RWPE1 (cell line): ENCODE data around the gene NDUFA11.
A peak's percentile ranks its signal among the peaks of the same experiment; 100 is the strongest.

Experiments used
- CTCF ChIA-PET: fragments of 350-600 bp; sonication (Branson Sonifier 250); formaldehyde crosslinking; extraction: SDS; loops from one replicate; lab custom pipeline; 2021; lab: Yijun Ruan, JAX
- POLR2A ChIA-PET: fragments of 400-600 bp; formaldehyde crosslinking; extraction: SDS; loops from one replicate; lab custom pipeline; 2020; ENCODE audit warnings: antibody characterized with exemption; ENCODE audit not compliant: low non-redundant PET; lab: Yijun Ruan, JAX
- DNase-seq: peaks from one replicate; pipeline ENCODE4 v3.0.0; 2012; ENCODE audit warnings: low spot score
- H3K27ac ChIP-seq: fragments of 450-650 bp; 2 replicates; pipeline ENCODE4 v1.5.1; 2017
- CTCF ChIP-seq: fragments of 450-650 bp; conservative IDR thresholded peaks from 2 replicates; pipeline ENCODE4 v1.5.1; 2017; ENCODE audit warnings: low read depth, mild to moderate bottlenecking

Gene NDUFA11

GRCh38 chr19:5897189-5897969, 6.2 kb downstream of the NDUFA11 start:
- ChIA-PET CTCF (interaction anchor here (0.6 to 1.5 kb wide), 2 partner anchors 93 to 104 kb away, joined by 3 to 6 read pairs; no protein-coding TSS in a partner anchor), POLR2A (interaction anchor here (0.8 to 1.1 kb wide), 2 partner anchors 28 to 70 kb away, joined by 3 to 13 read pairs; no protein-coding TSS in a partner anchor)
- peak overlapping the region; percentile 84 for H3K27ac ChIP-seq
- TF ChIP-seq CTCF, result no peak
- no peak for DNase-seq

DNA sequence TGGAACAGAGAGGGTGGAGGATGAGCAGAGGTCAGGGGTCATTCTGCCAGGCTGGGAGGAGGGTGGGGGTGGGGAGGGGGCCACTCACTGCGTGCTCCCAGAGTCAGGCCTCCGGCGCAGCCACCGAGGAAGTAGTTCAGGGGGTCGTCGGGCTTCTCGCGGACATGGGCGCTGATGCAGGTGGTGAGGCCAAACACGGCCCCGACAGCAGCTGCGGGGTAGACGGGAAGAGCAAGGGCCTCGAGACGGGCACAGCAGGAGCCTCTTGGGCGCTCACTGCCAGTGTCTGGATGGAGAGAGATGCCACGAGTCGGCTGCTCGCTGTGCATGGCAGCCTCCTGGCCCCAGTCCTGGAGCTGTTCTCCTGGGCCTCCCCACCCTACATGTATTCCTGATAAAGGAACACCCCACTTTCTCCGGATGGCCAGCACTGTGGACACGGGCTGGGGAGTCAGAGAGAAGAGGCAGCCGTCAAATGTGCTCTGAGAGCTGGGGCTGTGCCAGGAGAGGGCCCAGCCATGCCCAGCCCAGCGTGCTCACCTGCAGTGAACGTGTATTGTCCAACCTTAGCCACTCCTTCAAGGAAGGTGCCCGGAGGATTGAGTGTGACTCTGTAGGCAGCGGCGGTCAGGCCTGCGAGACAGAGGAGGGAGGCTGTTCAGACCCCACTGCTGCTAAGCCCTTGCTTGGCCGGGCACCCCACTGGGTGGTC, 7.1 kb downstream of the NDUFA11 start:
- TF ChIP-seq CTCF, result no peak
- CTCF ChIA-PET, result no interaction called here
- DNase-seq, result no peak
- H3K27ac ChIP-seq, result peak overlapping the region; percentile 84
- POLR2A ChIA-PET, result interaction anchor here (0.5 to 1.1 kb wide), 2 partner anchors 12 to 69 kb away, joined by 3 to 5 read pairs; no protein-coding TSS in a partner anchor

DNA sequence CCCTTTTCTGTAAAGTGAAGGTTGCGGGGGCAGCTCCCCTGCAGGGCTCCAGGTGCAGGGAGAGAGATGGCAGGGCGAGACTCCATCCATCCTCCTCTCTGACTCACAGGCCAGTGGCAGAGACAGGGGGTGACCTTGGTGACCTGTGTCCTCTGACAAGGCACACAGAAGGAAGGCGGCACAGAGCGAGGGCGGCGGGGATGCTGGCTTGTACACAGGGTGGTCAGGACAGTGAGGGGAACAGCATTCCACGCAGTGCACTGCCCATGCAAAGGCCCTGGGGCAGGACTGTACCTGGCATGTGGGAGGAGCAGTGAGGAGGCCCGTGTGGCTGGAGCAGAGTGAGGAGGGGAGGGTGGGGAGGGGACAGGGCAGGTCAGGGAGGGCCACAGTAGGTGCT, 7.7 kb downstream of the NDUFA11 start:
- no peak for TF ChIP-seq CTCF
- ChIA-PET CTCF (interaction anchor here (0.7 to 1.0 kb wide), 3 partner anchors 46 to 92 kb away, joined by 3 to 8 read pairs (median 4); no protein-coding TSS in a partner anchor), POLR2A (interaction anchor here (0.5 kb wide), 1 partner anchor 11 kb away, joined by 5 read pairs; no protein-coding TSS in a partner anchor)
- H3K27ac ChIP-seq, result peak overlapping the region; percentile 84
- DNase-seq, result no peak

DNA sequence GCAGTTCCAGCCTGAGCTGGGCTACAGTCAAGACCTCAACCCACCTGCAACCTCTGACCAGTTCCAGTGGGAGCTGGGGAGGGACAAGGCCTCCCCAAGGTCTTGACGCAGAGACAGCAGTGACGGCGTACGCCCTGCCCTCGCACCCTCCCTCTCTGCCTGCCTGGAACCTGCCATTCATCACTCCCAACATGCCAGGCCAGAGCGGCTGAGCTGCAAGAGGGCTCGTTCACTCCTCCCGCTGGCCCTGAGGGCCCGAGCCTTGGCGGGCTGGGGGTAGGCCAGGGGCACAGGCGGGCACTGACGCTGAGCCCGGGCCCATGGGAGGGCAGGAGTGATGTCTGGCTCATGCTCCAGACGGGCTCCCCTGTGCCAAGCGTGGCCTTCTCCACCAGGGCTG, 8.2 kb downstream of the NDUFA11 start:
- TF ChIP-seq CTCF, result no peak
- CTCF ChIA-PET, result interaction anchor here (0.7 to 1.0 kb wide), 3 partner anchors 45 to 91 kb away, joined by 3 to 8 read pairs (median 4); no protein-coding TSS in a partner anchor
- H3K27ac ChIP-seq, result peak overlapping the region; percentile 84
- DNase-seq, result no peak
- POLR2A ChIA-PET, result no interaction called here

DNA sequence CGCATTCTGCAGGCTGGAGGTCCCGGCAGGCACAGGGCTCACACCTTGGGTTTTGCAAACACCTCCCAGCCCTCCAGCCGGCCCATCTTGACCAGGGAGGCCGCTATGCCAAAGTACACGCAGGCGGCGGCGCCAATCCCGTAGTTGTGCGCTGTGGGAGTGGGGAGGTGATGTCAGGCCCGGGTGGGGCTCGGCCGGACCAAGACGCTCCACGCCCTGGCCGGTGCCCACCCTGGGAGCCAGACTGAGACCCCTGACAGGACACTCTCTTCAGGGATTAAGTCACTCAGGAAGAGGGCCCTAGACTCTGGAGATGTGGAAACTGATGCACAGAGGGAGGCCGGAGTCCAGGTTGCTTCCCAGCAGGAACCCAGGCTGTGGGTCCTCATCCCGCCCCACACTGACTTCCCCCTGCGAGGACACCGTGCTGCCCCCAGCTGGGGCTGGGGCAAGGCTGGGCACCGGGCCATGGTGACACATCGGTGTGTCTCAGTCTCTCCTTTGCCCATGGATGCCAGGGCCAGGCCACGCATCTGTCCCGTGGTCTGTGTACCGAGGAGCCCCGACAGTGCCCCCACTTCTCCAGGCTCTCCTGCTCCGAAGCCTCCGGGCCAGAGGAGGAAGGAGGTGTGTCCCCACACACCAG, 8.8 kb downstream of the NDUFA11 start:
- no peak for TF ChIP-seq CTCF
- POLR2A ChIA-PET, result no interaction called here
- no peak for DNase-seq
- CTCF ChIA-PET, result interaction anchor here (1.0 kb wide), 2 partner anchors 88 to 91 kb away, joined by 3 to 8 read pairs; no protein-coding TSS in a partner anchor
- peak overlapping the region; percentile 84 for H3K27ac ChIP-seq
